ES-I3 (cell line): ENCODE data around the gene PREP.

Source experiments
- H3K36me3 ChIP-seq: 2 replicates; pipeline ENCODE4 v1.6.1; 2013; ENCODE audit warnings: mild to moderate bottlenecking, low read length, control low read depth, moderate library complexity; ENCODE audit not compliant: insufficient read depth
- H3K4me1 ChIP-seq: 2 replicates; pipeline ENCODE4 v1.6.1; 2013; ENCODE audit warnings: mild to moderate bottlenecking, control low read depth, low read length; ENCODE audit not compliant: insufficient read depth
- H3K9ac ChIP-seq: 2 replicates; pipeline ENCODE4 v1.6.1; 2013; ENCODE audit warnings: low read depth, mild to moderate bottlenecking, low read length, moderate library complexity
- H3K9me3 ChIP-seq: 2 replicates; pipeline ENCODE4 v1.6.1; 2013; ENCODE audit warnings: mild to moderate bottlenecking, low read length, moderate library complexity; ENCODE audit not compliant: control insufficient read depth, insufficient read depth

The PREP gene

DNA sequence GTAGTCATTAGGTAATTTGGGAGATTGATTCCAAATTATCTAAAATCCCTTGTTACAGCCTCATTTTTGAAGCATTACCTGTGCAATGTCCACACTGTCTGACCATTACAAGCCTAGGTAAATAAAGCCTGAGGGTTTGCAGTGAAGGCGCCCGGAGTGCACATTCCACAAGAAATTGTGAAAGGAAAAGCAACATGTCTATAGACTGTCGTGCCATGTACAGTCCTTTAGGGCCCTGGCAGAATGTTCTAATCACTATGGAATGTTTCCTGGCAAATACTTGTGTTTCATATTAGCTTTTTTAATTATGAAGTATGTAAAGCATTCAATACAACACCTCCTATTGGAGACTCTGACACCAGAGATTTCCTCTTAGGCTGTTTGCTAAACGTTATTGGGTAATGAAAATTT, 28.9 kb downstream of the PREP start:
- Histone ChIP-seq H3K4me1 (no peaks in the 10 kb centered on the region), H3K9ac (no peak overlapping the region), H3K36me3 (peaks cover 3% of the 10 kb centered on the region; the same call in 1 of the 2 replicates), H3K9me3 (no peaks in the 10 kb centered on the region)

DNA sequence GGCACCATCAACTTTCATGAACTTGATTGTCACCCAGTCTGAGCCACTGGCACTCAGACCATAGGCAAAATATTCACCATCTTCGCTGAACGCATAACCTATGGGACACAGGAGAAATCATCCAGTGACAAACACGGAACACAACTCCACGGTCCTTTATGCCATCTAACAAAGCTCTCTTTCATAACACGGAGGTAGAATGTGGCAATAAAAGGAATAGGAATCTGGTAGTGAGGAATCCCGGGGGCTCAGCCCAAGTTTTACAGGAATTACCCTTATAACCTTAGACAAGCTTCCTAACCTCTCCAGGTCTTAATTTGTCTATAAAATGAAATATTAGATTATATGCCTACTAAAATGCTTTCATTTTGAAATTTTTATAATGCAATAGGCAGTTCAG, 29.4 kb downstream of the PREP start:
- peaks cover 3% of the 10 kb centered on the region; the same call in 1 of the 2 replicates for H3K36me3 ChIP-seq
- H3K9ac ChIP-seq = no peak overlapping the region

DNA sequence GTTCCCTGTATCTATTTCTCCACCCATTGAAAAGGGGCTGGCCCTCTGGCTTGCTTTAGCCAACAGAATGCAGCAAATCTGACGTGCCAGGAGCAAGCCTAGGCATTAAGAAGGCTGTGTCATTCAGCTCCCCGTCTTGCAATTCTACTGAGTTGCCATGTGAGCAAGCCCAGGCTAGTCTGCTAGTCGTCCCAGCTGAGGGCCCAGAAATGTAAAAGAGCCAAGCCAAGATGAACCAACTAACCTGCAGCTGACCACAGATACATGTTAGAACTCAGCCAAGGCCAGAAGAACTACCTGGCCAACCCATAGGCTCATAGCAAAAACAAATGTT, 30.1 kb downstream of the PREP start:
- no peak overlapping the region for H3K9ac ChIP-seq
- no peaks in the 10 kb centered on the region for H3K9me3 ChIP-seq
- H3K4me1 ChIP-seq = no peaks in the 10 kb centered on the region
- peaks cover 3% of the 10 kb centered on the region; the same call in 1 of the 2 replicates for H3K36me3 ChIP-seq

More for the DNA sequence above, 29.4 kb downstream of the PREP start:
- Histone ChIP-seq H3K4me1 (no peaks in the 10 kb centered on the region), H3K9me3 (no peaks in the 10 kb centered on the region)

DNA sequence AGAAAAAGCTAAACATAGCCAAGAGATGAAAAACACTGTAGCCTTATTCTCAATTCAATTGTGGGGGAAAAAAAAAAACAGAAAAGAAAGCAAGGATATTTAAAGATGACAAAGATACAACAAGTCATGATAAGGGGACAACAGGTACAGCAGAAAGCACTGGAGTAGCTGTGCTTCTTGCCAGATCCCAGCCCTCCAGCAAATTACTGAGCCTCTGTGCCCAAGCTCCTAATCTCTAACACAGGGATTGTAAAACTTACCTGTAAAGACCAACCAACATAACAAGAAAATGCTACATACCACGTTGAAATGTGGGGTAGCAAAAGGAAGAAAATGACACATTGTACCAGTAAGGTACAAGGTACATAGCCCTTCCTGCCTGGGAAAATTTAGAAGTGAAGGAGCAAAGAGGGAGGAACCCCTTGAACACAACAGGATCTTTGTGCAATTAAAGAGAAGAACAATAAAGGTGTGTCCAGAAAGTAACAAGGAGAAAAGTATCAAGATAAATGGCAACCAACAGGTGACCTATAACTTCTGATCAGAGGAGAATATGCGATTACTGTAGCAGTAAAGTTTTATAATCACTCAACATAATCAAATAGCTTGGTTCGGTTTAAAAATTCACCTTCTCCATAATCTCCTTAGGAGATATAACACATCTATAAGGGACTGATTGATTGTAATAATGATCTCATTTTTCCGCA, 30.6 kb downstream of the PREP start:
- Histone ChIP-seq H3K4me1 (no peaks in the 10 kb centered on the region), H3K9me3 (no peaks in the 10 kb centered on the region), H3K36me3 (peaks cover 3% of the 10 kb centered on the region; the same call in 1 of the 2 replicates)

DNA sequence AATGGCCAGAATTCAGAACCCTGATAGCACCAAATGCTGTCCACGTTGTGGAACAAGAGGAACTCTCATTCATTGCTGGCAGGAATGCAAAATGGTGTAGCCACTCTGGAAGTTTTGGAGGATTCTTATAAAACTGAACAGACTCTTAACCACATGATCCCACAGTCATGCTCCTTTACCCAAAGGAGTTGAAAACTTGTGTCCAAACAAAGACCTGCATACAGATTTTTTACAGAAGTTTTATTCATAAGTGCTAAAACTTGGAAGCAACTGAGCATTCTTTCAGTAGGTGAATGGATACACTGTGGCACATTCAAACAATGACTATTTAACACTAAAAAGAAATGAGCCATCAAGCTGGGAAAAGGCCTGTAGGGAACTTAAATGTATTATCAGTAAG, 32.5 kb downstream of the PREP start:
- no peaks in the 10 kb centered on the region for H3K9me3 ChIP-seq
- no peaks in the 10 kb centered on the region for H3K4me1 ChIP-seq
- no peak overlapping the region for H3K9ac ChIP-seq
- no peaks in the 10 kb centered on the region; the same call in 1 of the 2 replicates for H3K36me3 ChIP-seq

More for the DNA sequence above, 30.6 kb downstream of the PREP start:
- no peak overlapping the region for H3K9ac ChIP-seq

DNA sequence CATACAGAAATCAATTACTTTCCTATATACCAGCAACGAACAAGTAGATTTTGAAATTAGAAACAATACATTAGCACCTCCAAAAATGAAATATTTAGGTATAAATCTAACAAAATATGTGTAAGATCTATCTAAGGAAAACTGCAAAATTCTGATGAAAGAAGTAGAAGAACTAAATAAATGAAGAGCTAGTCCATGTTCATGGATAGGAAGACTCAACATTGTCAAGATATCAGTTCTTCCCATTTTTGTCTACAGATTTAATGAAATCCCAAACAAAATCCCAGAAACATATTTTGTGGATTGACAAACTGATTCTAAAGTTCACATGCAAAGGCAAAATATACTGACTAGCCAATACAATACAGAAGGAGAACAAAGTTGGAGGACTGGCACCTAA, 33.7 kb downstream of the PREP start:
- peaks cover 3% of the 10 kb centered on the region; the same call in 1 of the 2 replicates for H3K36me3 ChIP-seq

DNA sequence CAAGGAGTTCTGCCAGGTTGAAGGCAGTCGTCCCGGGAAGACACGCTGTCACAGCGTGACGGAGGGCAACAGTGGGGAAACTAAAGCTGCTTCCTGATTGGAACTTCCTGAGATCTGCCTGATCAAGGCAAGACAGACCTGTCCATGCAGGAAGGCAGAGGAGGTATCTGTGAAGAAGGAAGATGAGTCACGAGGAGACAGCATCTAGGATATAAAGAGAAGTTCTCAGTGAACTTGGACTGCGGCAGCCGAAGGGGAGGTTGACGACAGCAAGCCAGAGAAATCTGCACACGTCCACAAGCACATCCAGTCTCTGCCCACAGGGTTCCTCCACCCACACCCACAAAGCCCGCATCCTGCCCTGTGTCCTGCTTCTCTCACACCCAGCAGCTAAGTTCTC, 38.6 kb downstream of the PREP start:
- Histone ChIP-seq H3K4me1 (no peaks in the 10 kb centered on the region), H3K9me3 (no peaks in the 10 kb centered on the region), H3K36me3 (peaks cover 3% of the 10 kb centered on the region; the same call in 1 of the 2 replicates)

More for the DNA sequence above, 33.7 kb downstream of the PREP start:
- no peaks in the 10 kb centered on the region for H3K4me1 ChIP-seq
- H3K9me3 ChIP-seq = no peaks in the 10 kb centered on the region
- H3K9ac ChIP-seq = no peak overlapping the region

DNA sequence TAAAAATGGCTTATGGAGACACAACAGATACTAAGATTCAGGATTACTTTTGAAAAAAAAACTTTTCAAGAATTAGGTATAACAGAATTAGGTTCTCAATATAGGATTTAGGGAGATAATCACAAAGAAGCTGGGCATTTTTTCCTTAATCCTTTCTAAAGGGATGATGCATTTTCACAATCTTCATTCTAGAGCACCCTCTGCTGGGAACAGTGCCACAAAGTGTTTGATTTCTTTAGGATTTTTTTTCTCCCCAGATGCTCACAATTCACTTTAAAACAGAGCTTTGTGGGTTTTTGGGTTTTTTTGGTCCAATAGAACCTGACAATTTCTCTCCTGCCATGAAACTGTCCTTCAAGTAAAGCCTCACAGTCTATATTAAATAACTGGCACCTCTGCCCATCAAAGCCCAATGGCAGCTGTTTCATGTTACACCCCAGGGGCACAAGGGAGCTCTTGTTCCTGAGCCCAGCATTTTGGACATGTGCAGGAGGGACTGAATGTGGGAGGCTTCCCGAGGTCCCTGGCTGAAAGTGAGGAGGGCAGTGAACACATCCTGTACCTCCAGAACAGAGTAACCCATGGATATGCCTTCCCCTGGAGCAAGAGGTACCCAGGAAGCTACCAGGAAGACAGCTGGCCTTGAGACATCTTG, 39.7 kb downstream of the PREP start:
- Histone ChIP-seq H3K9me3 (no peaks in the 10 kb centered on the region), H3K36me3 (peaks cover 3% of the 10 kb centered on the region), H3K9ac (no peak overlapping the region), H3K4me1 (no peaks in the 10 kb centered on the region)

More for the DNA sequence above, 38.6 kb downstream of the PREP start:
- H3K9ac ChIP-seq = no peak overlapping the region

DNA sequence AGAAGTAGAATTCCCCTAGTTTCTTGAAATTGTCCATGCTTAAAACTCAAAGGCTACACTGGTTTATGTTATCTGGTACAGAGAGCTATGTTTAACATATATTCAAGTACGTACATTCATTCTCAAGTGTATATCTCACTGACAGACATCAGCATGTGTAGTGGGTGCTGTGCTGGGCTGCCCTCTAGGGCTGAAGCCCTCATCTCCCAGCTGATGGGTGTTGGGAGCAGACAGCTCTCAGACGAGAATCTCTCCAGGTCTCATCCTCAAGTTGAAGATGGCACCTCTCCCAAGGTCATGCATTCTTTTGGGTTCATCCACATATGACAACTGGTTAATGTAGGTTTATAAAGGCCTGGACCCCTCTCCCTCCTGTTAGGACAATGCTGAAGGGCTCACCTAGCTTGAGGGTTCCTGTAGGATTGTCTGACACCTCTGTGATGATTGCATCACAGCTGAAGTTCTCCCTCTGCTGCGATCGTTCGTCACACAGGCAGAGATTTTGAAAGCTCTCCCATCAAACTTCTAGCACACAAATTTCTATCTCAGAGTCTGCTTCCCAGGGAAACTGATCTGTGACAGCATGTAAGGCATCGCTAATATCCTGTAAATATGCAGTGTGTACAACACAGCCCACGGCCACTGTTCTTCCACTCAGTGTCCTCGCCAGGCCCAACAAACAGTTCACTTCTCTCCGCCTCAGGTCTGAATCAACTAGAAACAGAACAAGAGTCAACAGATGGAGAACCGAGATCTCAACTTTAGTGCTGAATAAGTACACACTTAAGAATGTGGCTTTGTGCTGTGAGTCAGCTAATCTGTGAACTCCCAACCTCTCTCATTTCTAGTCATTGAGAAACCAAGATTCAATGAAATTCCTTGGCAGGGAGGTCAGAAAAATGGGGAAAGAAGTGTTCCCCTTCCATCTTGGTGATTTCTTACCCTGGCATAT, 43.2 kb downstream of the PREP start:
- Histone ChIP-seq H3K9ac (no peak overlapping the region), H3K9me3 (no peaks in the 10 kb centered on the region), H3K4me1 (no peaks in the 10 kb centered on the region), H3K36me3 (peaks cover 3% of the 10 kb centered on the region)

DNA sequence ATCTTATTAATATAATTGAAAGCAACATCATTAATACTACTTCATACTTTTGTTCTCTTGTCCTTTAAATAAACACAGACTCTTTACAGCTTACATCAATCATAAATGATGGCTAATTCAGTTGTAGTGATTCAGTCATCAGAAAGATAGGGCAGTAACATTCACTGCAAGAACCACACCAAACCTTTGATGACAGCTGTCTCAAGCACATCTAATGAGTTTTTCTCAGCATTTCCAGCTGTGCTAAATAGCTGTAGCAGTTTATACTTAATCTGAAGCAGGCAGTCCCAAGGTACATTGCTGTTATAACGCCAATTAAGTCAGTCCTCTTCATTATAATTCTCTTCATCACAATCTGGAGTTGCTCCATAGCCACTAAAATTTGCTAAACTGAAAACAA, 45.7 kb downstream of the PREP start:
- H3K9ac ChIP-seq = no peak overlapping the region
- no peaks in the 10 kb centered on the region; the same call in 1 of the 2 replicates for H3K36me3 ChIP-seq
- no peaks in the 10 kb centered on the region for H3K4me1 ChIP-seq
- H3K9me3 ChIP-seq = no peaks in the 10 kb centered on the region

DNA sequence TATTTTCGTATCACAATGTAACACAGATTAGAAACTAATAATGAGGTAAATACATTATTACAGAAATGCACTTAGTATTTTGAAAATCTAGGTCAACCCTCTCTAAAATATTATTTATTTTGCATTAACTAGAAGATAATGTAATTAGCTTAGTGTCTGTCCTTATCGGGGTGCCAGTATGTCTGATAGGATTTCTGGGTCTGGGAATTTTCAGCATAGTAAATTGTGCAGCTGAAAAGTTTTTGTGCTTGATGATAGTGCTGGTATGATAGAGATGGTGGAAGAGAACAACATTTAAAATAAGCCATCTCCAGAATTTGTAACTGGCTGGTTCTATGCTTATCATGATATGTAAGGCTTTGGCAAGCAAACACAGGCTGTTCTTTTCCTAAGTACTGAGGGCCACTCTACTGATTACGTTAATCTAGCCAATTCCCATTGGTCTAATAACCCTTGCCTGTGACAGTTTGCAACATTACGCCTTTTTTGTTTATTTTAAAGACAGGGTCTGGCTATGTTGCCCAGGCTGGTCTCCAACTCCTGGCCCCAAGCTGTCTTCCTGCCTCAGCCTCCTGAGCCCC, 50.8 kb downstream of the PREP start:
- Histone ChIP-seq H3K9me3 (no peaks in the 10 kb centered on the region), H3K4me1 (no peaks in the 10 kb centered on the region), H3K36me3 (no peaks in the 10 kb centered on the region; the same call in 1 of the 2 replicates), H3K9ac (no peak overlapping the region)

DNA sequence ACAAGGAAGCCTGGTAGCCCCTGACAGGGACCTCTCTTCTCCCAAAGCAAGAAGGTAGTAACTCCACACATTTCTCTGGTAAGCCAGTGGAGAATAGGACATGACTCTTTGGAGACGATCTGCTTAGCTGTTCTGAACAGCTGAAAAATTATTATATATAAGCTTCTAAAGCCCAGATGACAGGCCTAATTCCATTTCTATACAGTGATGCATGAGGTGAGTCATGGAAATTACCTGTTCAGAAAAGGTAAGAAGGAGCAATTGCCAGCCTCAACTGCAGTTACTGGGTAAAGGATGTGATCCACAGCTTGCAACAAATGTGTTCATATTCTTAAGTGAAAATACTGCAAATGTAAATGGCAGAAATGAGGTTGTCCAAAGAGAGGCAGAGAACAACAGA, 54.0 kb downstream of the PREP start:
- H3K9me3 ChIP-seq = no peaks in the 10 kb centered on the region
- no peak overlapping the region for H3K9ac ChIP-seq
- H3K36me3 ChIP-seq = no peaks in the 10 kb centered on the region; the same call in 1 of the 2 replicates
- 0 out of 2 replicates have a peak, but pooled peaks cover 5% of the 10 kb centered on the region for H3K4me1 ChIP-seq

DNA sequence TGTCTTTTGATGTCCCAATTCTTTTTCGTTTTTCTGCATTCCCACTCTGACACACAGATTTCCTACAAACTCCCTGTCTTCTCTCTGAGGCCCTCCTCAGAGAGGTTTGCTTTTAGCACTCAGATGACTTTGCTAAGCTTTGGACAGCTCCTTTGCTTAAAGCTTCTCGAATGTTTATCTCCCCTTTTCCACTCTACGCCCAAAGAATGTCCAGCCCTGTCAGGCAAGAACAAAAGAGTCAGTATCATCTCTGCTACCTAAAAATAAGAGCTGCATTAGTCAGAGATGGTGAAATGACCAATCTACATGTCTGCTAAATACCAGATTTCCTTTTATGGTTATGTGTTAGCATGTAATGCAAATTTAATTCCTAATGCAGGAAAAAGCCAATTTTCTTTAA, 56.8 kb downstream of the PREP start:
- 0 out of 2 replicates have a peak, but pooled peaks cover 5% of the 10 kb centered on the region for H3K4me1 ChIP-seq
- H3K36me3 ChIP-seq = no peaks in the 10 kb centered on the region; the same call in 1 of the 2 replicates
- no peak overlapping the region for H3K9ac ChIP-seq
- H3K9me3 ChIP-seq = no peaks in the 10 kb centered on the region

DNA sequence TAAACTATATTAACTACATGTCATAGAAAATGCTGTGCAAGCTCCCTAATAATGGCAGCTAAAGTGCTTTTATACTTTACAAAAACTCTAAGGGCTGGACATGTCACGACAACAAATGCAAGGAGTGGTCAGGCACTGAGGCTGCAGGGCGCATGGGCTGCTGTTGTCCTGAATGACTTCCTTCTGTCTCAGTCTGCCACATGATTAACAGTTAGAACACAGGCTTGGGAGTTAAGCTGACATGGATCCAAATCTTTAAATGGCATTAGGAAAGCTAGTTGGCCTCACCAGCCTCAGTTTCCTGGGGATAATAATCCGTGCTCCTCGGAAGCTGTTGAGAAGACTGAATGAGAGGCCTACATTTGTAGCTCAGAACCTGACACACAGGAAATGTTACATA, 57.4 kb downstream of the PREP start:
- no peaks in the 10 kb centered on the region; the same call in 1 of the 2 replicates for H3K36me3 ChIP-seq
- H3K4me1 ChIP-seq = 0 out of 2 replicates have a peak, but pooled peaks cover 5% of the 10 kb centered on the region
- no peaks in the 10 kb centered on the region for H3K9me3 ChIP-seq
- H3K9ac ChIP-seq = no peak overlapping the region
